ENCODE measurements around the gene EML5. TPM values are rescaled to one million over a fixed set of nuclear protein-coding genes. Genes with fewer than 3 reads are reported as not detected.

EML5 gene
- total RNA-seq, 1 experiment from 2014 or later: 0.85 TPM

- Mint-ChIP-seq H3K36me3 (no peaks in the 10 kb centered on the region), H3K9me3 (no peaks in the 10 kb centered on the region), H3K4me3 (no peak overlapping the region), H3K4me1 (no peaks in the 10 kb centered on the region), H3K27ac (no peak overlapping the region), H3K27me3 (ENCODE audit: low read depth) (no peaks in the 10 kb centered on the region)
- TF ChIP-seq HMGXB4 (CRISPR knock-in tag; IDR thresholded peaks at IDR 0.05) (no peak), AR (CRISPR knock-in tag; IDR thresholded peaks at IDR 0.05) (no peak), USF1 (CRISPR knock-in tag; IDR thresholded peaks at IDR 0.05) (no peak), NFATC4 (CRISPR knock-in tag; IDR thresholded peaks at IDR 0.05) (no peak), FOXP4 (CRISPR knock-in tag; IDR thresholded peaks at IDR 0.05) (no peak), GTF2I (CRISPR knock-in tag; conservative IDR thresholded peaks at IDR 0.05) (no peak), SMAD4 (CRISPR knock-in tag; IDR thresholded peaks at IDR 0.05) (no peak), ELF4 (CRISPR knock-in tag; IDR thresholded peaks at IDR 0.05; ENCODE audit: low read depth) (no peak), FOXJ3 (CRISPR knock-in tag; IDR thresholded peaks at IDR 0.05; ENCODE audit: borderline replicate concordance) (no peak), SMAD3 (CRISPR knock-in tag; IDR thresholded peaks at IDR 0.05; ENCODE audit: borderline replicate concordance) (no peak)
- CTCF ChIA-PET: no interaction called here
- DNase-seq (ENCODE audit: low spot score) (no peak), ATAC-seq (no peak)
- POLR2A ChIA-PET: no interaction called here
Measured at GRCh38 chr14:88706425-88706824, 86.3 kb downstream of the EML5 start.

- H3K4me3 Mint-ChIP-seq: no peak overlapping the region
- H3K4me1 Mint-ChIP-seq: no peaks in the 10 kb centered on the region
- no peak for DNase-seq (ENCODE audit: low spot score)
- TF ChIP-seq CREB1 (CRISPR knock-in tag; IDR thresholded peaks at IDR 0.05) (no peak), SP1 (CRISPR knock-in tag; conservative IDR thresholded peaks at IDR 0.05) (no peak), FOXJ3 (CRISPR knock-in tag; IDR thresholded peaks at IDR 0.05; ENCODE audit: borderline replicate concordance) (no peak), TP53 (CRISPR knock-in tag; IDR thresholded peaks at IDR 0.05) (no peak), ETV6 (CRISPR knock-in tag; IDR thresholded peaks at IDR 0.05) (no peak), NFE2L1 (CRISPR knock-in tag; IDR thresholded peaks at IDR 0.05) (no peak), TEAD4 (CRISPR knock-in tag; IDR thresholded peaks at IDR 0.05) (no peak), ZBTB43 (CRISPR knock-in tag; IDR thresholded peaks at IDR 0.05) (no peak), GABPB1 (CRISPR knock-in tag; IDR thresholded peaks at IDR 0.05) (no peak), TEAD1 (CRISPR knock-in tag; IDR thresholded peaks at IDR 0.05) (no peak), RELA (CRISPR knock-in tag; IDR thresholded peaks at IDR 0.05; ENCODE audit: borderline replicate concordance) (no peak), ELF4 (CRISPR knock-in tag; IDR thresholded peaks at IDR 0.05; ENCODE audit: low read depth) (no peak), IRF2 (CRISPR knock-in tag; IDR thresholded peaks at IDR 0.05; ENCODE audit: borderline replicate concordance, low read depth) (no peak), HMGA2 (CRISPR knock-in tag; IDR thresholded peaks at IDR 0.05) (no peak), NR2C2 (CRISPR knock-in tag; IDR thresholded peaks at IDR 0.05) (no peak), CDX4 (CRISPR knock-in tag; IDR thresholded peaks at IDR 0.05; ENCODE audit: borderline replicate concordance) (no peak), ZNF232 (CRISPR knock-in tag; IDR thresholded peaks at IDR 0.05) (no peak), KAT7 (CRISPR knock-in tag; IDR thresholded peaks at IDR 0.05; ENCODE audit: borderline replicate concordance) (no peak), MLX (CRISPR knock-in tag; IDR thresholded peaks at IDR 0.05) (no peak)
- H3K9me3 Mint-ChIP-seq: no peaks in the 10 kb centered on the region
- peaks cover 7% of the 10 kb centered on the region; the same call in 1 of the 2 replicates for H3K27me3 Mint-ChIP-seq (ENCODE audit: low read depth)
- no peak overlapping the region for H3K27ac Mint-ChIP-seq
- H3K36me3 Mint-ChIP-seq: no peaks in the 10 kb centered on the region
- POLR2A ChIA-PET: no interaction called here
- CTCF ChIA-PET: no interaction called here
- ATAC-seq: no peak
Measured at GRCh38 chr14:88698651-88699050, 94.1 kb downstream of the EML5 start.
